OCI-LY7 (cell line): ENCODE results near the gene ZNF462. TPM values are rescaled to one million over a fixed set of nuclear protein-coding genes. Genes with fewer than 3 reads are reported as not detected.

Experiments
- BruUV-seq: library from RNA; stranded (reverse); fragments of 400-500 nt; replicated peaks from 2 replicates; lab custom pipeline; 2021; lab: Mats Ljungman, UMichigan
- CTCF ChIA-PET: fragments of 300-600 bp; sonication (Branson Sonifier 250); formaldehyde crosslinking; loops from one replicate; lab custom pipeline; 2022; ENCODE audit warnings: antibody characterized with exemption; ENCODE audit not compliant: unreplicated experiment; lab: Charles Lee
- POLR2A ChIA-PET: fragments of 300-600 bp; sonication (Branson Sonifier 250); formaldehyde crosslinking; loops from one replicate; lab custom pipeline; 2022; ENCODE audit warnings: antibody characterized with exemption; lab: Charles Lee
- DNase-seq: peaks from one replicate; pipeline ENCODE4 v3.0.0-alpha.2; 2015; ENCODE audit warnings: low spot score
- H2AFZ ChIP-seq: fragments of 200-600 bp; sonication (generic), shearing (Covaris generic); 2 replicates; pipeline ENCODE4 v1.6.1; 2014; ENCODE audit warnings: mild to moderate bottlenecking, antibody characterized with exemption, low read length, moderate library complexity
- H3K27ac ChIP-seq: fragments of 200-600 bp; sonication (generic); 2 replicates; pipeline ENCODE4 v1.5.1; 2014; ENCODE audit warnings: mixed run types, low read depth, mild to moderate bottlenecking, moderate library complexity, low read length, inconsistent platforms; ENCODE audit not compliant: poor library complexity, severe bottlenecking
- H3K36me3 ChIP-seq: fragments of 200-600 bp; sonication (generic); 2 replicates; pipeline ENCODE4 v1.6.1; 2014; ENCODE audit warnings: mild to moderate bottlenecking, antibody characterized with exemption, low read length, moderate library complexity, mixed read lengths; ENCODE audit not compliant: insufficient read depth
- H3K4me1 ChIP-seq: fragments of 200-600 bp; sonication (generic); 2 replicates; pipeline ENCODE4 v1.5.1; 2014; ENCODE audit warnings: mild to moderate bottlenecking, low read length; ENCODE audit not compliant: insufficient read depth, poor library complexity, severe bottlenecking
- H3K4me2 ChIP-seq: fragments of 200-600 bp; sonication (generic); 2 replicates; pipeline ENCODE4 v1.6.1; 2014; ENCODE audit warnings: mild to moderate bottlenecking, low read length
- H3K4me3 ChIP-seq: fragments of 200-600 bp; sonication (generic); 2 replicates; pipeline ENCODE4 v1.5.1; 2014; ENCODE audit warnings: mild to moderate bottlenecking, low read depth, low read length; ENCODE audit not compliant: poor library complexity, severe bottlenecking
- H3K79me2 ChIP-seq: fragments of 200-600 bp; sonication (generic); 2 replicates; pipeline ENCODE4 v1.6.1; 2016; ENCODE audit warnings: low read depth, mild to moderate bottlenecking, low read length, moderate library complexity, mixed read lengths; ENCODE audit not compliant: insufficient read depth
- H3K9me2 ChIP-seq: fragments of 200-600 bp; sonication (generic); 2 replicates; pipeline ENCODE4 v1.6.1; 2016; ENCODE audit warnings: mild to moderate bottlenecking, low read length, mixed read lengths; ENCODE audit not compliant: insufficient read depth
- H3K9me3 ChIP-seq: fragments of 200-600 bp; sonication (generic); 2 replicates; pipeline ENCODE4 v1.6.1; 2014; ENCODE audit warnings: mild to moderate bottlenecking, mixed run types, low read length, mixed read lengths
- H4K20me1 ChIP-seq: fragments of 200-600 bp; sonication (generic); 2 replicates; pipeline ENCODE4 v1.6.1; 2014; ENCODE audit warnings: mild to moderate bottlenecking, antibody characterized with exemption, low read length, moderate library complexity, mixed read lengths; ENCODE audit not compliant: insufficient read depth
- CTCF ChIP-seq: fragments of 200-600 bp; sonication (generic); conservative IDR thresholded peaks from 2 replicates; pipeline ENCODE4 v1.5.1; 2014; ENCODE audit warnings: mild to moderate bottlenecking, antibody characterized with exemption, low read length, moderate library complexity, mixed read lengths
- EZH2phosphoT487 ChIP-seq: fragments of 200-600 bp; sonication (generic); IDR thresholded peaks from 2 replicates; pipeline ENCODE4 v1.6.1; 2018; ENCODE audit warnings: low read depth, borderline replicate concordance, mild to moderate bottlenecking, mixed run types, antibody characterized with exemption, low read length, moderate library complexity, mixed read lengths
- intact Hi-C: fragments of 100-400 bp; cut with micrococcal nuclease; formaldehyde crosslinking; loops from one replicate; pipeline ENCODE4 v1.10.0; 2022; ENCODE audit not compliant: unreplicated experiment
- total RNA-seq, 2 experiments: library from RNA; depleted of rRNA in 1 of 2; stranded (reverse); fragments of >200 nt in 1 of 2; shearing (Covaris generic) in 1 of 2; gene quantifications; 2 replicates each; pipeline ENCODE4 v1.2.3, GENCODE V29; 2014 to 2022

The ZNF462 gene
- total RNA-seq, 2 experiments from 2014 or later: 0.88 to 1.1 TPM

GRCh38 chr9:106961623-106962022, 98.7 kb downstream of the ZNF462 start:
- H3K4me1 ChIP-seq: no peaks in the 10 kb centered on the region
- no peak overlapping the region for H3K4me3 ChIP-seq
- DNase-seq: no peak
- H4K20me1 ChIP-seq: no peaks in the 10 kb centered on the region
- ChIA-PET POLR2A (no interaction called here), CTCF (no interaction called here)
- intact Hi-C loops: no loop called here
- BruUV-seq: no TSS peak
- no peaks in the 10 kb centered on the region for H3K9me3 ChIP-seq
- H3K36me3 ChIP-seq: no peaks in the 10 kb centered on the region
- no peaks in the 10 kb centered on the region for H3K9me2 ChIP-seq
- TF ChIP-seq CTCF (no peak), EZH2phosphoT487 (no peak)
- no peak overlapping the region for H3K27ac ChIP-seq
- H3K79me2 ChIP-seq: no peaks in the 10 kb centered on the region
- no peak overlapping the region for H2AFZ ChIP-seq
- H3K4me2 ChIP-seq: no peak overlapping the region

GRCh38 chr9:106962122-106962521, 99.2 kb downstream of the ZNF462 start:
- intact Hi-C loops: no loop called here
- Histone ChIP-seq H4K20me1 (no peaks in the 10 kb centered on the region), H3K79me2 (no peaks in the 10 kb centered on the region), H3K4me3 (no peak overlapping the region), H3K27ac (no peak overlapping the region), H2AFZ (no peak overlapping the region), H3K4me1 (no peaks in the 10 kb centered on the region), H3K4me2 (no peak overlapping the region), H3K36me3 (no peaks in the 10 kb centered on the region), H3K9me3 (no peaks in the 10 kb centered on the region), H3K9me2 (no peaks in the 10 kb centered on the region)
- no peak for DNase-seq
- POLR2A ChIA-PET: no interaction called here
- TF ChIP-seq CTCF (no peak), EZH2phosphoT487 (no peak)
- BruUV-seq: no TSS peak
- CTCF ChIA-PET: no interaction called here

- no peaks in the 10 kb centered on the region for H4K20me1 ChIP-seq
- no TSS peak for BruUV-seq
- POLR2A ChIA-PET: no interaction called here
- no peak overlapping the region for H2AFZ ChIP-seq
- intact Hi-C loops: no loop called here
- CTCF ChIA-PET: no interaction called here
- H3K36me3 ChIP-seq: no peaks in the 10 kb centered on the region
- no peaks in the 10 kb centered on the region for H3K9me2 ChIP-seq
- H3K79me2 ChIP-seq: no peaks in the 10 kb centered on the region
- TF ChIP-seq CTCF (no peak), EZH2phosphoT487 (no peak)
- H3K9me3 ChIP-seq: no peaks in the 10 kb centered on the region
- H3K4me2 ChIP-seq: no peak overlapping the region
- no peaks in the 10 kb centered on the region for H3K4me1 ChIP-seq
- no peak overlapping the region for H3K27ac ChIP-seq
- DNase-seq: no peak
- no peak overlapping the region for H3K4me3 ChIP-seq
These were observed 99.8 kb downstream of the ZNF462 start for GRCh38 chr9:106962615-106963363.
